K562 (cell line): ENCODE data around the gene SIAE. TPM values are rescaled to one million over a fixed set of nuclear protein-coding genes. Genes with fewer than 3 reads are reported as not detected.

ENCODE experiments used
- ATAC-seq: fragments of 200-7000 bp; cut with Tn5 transposase; 3 replicates; pipeline ENCODE4 v1.9.1; 2020; ENCODE audit warnings: moderate library complexity
- BruUV-seq: library from RNA; stranded (reverse); fragments of 400-500 nt; replicated peaks from 2 replicates; lab custom pipeline; 2021; lab: Mats Ljungman, UMichigan
- CTCF ChIA-PET: fragments of 300-600 bp; formaldehyde crosslinking; extraction: SDS; loops from one replicate; lab custom pipeline; 2021; ENCODE audit warnings: low intra/inter-chr PET ratio; lab: Yijun Ruan, JAX
- POLR2A ChIA-PET: fragments of 300-600, 350-650 bp; sonication (Branson Sonifier 250); formaldehyde crosslinking; extraction: SDS; loops from one replicate; lab custom pipeline; 2021; ENCODE audit warnings: antibody characterized with exemption, inconsistent platforms; lab: Yijun Ruan, JAX
- DNase-seq, 4 experiments: peaks; one replicate each; pipeline versions ENCODE4 v3.0.0 to v3.0.0-alpha.2; 2011 to 2018; ENCODE audit warnings: low spot score in 3 of 4, mixed read lengths in 3 of 4; ENCODE audit errors: extremely low read depth in 1 of 4
- FAIRE-seq: peaks from 2 replicates; lab custom pipeline; 2011; peaks lifted over from hg19 to GRCh38; lab: Jason Lieb, UNC
- H2AFZ ChIP-seq: 2 replicates; pipeline ENCODE4 v1.6.0; 2011; ENCODE audit warnings: low read depth, low read length, control low read depth, inconsistent platforms
- H3K27ac ChIP-seq: fragments of 200-600 bp; 3 replicates; pipeline ENCODE4 v1.8.0; 2011; ENCODE audit warnings: low read depth, mild to moderate bottlenecking, control low read depth, inconsistent platforms, low read length, moderate library complexity, mixed read lengths; ENCODE audit errors: extremely low read depth
- H3K27me3 ChIP-seq, 2 experiments: fragments of 300-600 bp in 1 of 2; 2 replicates in 1 of 2; 3 replicates in 1 of 2; pipeline versions ENCODE4 v1.6.0 to v1.8.0; 2011; ENCODE audit warnings: inconsistent platforms in 2 of 2, low read length in 2 of 2, mild to moderate bottlenecking in 1 of 2, mixed read lengths in 1 of 2, moderate library complexity in 1 of 2; ENCODE audit not compliant: control insufficient read depth in 2 of 2, insufficient read depth in 2 of 2
- H3K36me3 ChIP-seq: fragments of 300-600 bp; 3 replicates; pipeline ENCODE4 v1.8.0; 2011; ENCODE audit warnings: mild to moderate bottlenecking, low read length, inconsistent platforms; ENCODE audit not compliant: control insufficient read depth, insufficient read depth
- H3K4me1 ChIP-seq, 2 experiments: fragments of 200-600 bp in 1 of 2; replicated peaks in 1 of 2; 2 replicates in 1 of 2; 3 replicates in 1 of 2; pipeline versions ENCODE4 v1.5.1 to v1.8.0; 2011; ENCODE audit warnings: inconsistent platforms in 2 of 2, low read length in 2 of 2, mild to moderate bottlenecking in 1 of 2, mixed read lengths in 1 of 2, moderate library complexity in 1 of 2; ENCODE audit not compliant: control insufficient read depth in 2 of 2, insufficient read depth in 2 of 2
- H3K4me2 ChIP-seq: 2 replicates; pipeline ENCODE4 v1.6.1; 2011; ENCODE audit warnings: low read length, control low read depth, inconsistent platforms, mixed read lengths; ENCODE audit not compliant: insufficient read depth
- H3K4me3 ChIP-seq: fragments of 200-600 bp; sonication (generic), shearing (Covaris generic); 2 replicates; pipeline ENCODE4 v1.5.1; 2016; ENCODE audit warnings: control low read depth, inconsistent platforms
- H3K79me2 ChIP-seq: fragments of 200-600 bp; 3 replicates; pipeline ENCODE4 v1.8.0; 2011; ENCODE audit warnings: low read length, inconsistent platforms; ENCODE audit not compliant: control insufficient read depth, insufficient read depth
- H3K9ac ChIP-seq, 2 experiments: 2 replicates each; pipeline versions ENCODE4 v1.6.0 to v1.6.1; 2011; ENCODE audit warnings: low read depth in 2 of 2, low read length in 2 of 2, control low read depth in 1 of 2, inconsistent platforms in 1 of 2, mild to moderate bottlenecking in 1 of 2, mixed read lengths in 1 of 2; ENCODE audit not compliant: insufficient read depth in 1 of 2
- H3K9me1 ChIP-seq: one replicate; pipeline ENCODE4 v1.6.0; 2011; ENCODE audit warnings: inconsistent platforms, mild to moderate bottlenecking, low read length, moderate library complexity; ENCODE audit not compliant: control insufficient read depth, insufficient read depth
- H3K9me3 ChIP-seq: replicated peaks from 2 replicates; pipeline ENCODE4 v1.5.1; 2011; ENCODE audit warnings: low read depth, low read length, inconsistent platforms; ENCODE audit not compliant: control insufficient read depth, insufficient read depth
- H4K20me1 ChIP-seq: replicated peaks from 2 replicates; pipeline ENCODE4 v1.6.1; 2011; ENCODE audit warnings: low read length, inconsistent platforms, mixed read lengths; ENCODE audit not compliant: control insufficient read depth, insufficient read depth
- BRD4 ChIP-seq: fragments of 200-600 bp; sonication (generic); IDR thresholded peaks from 2 replicates; pipeline ENCODE4 v1.6.1; 2017; ENCODE audit warnings: inconsistent platforms
- ESRRB ChIP-seq: fragments of 250-450 bp; sonication (Bioruptor Pico); IDR thresholded peaks from 2 replicates; pipeline ENCODE4 v1.5.0; 2020; ENCODE audit warnings: mild to moderate bottlenecking, moderate library complexity, borderline replicate concordance
- GABPB2 ChIP-seq: fragments of 250-450 bp; sonication (Bioruptor Pico); conservative IDR thresholded peaks from 2 replicates; pipeline ENCODE4 v1.5.1; 2021; ENCODE audit warnings: mild to moderate bottlenecking
- GATAD2A ChIP-seq: fragments of 450-650 bp; IDR thresholded peaks from 2 replicates; pipeline ENCODE4 v1.6.1; 2017
- MITF ChIP-seq: IDR thresholded peaks from 2 replicates; pipeline ENCODE4 v1.6.1; 2014; ENCODE audit warnings: antibody characterized with exemption
- MTA3 ChIP-seq: fragments of 450-650 bp; formaldehyde crosslinking; IDR thresholded peaks from 2 replicates; pipeline ENCODE4 v1.6.1; 2017; ENCODE audit warnings: mild to moderate bottlenecking, borderline replicate concordance
- RFX5 ChIP-seq: IDR thresholded peaks from 2 replicates; pipeline ENCODE4 v1.6.1; 2011; ENCODE audit warnings: low read depth, mild to moderate bottlenecking, improper control_type of control experiment, low read length
- THRAP3 ChIP-seq: fragments of 450-650 bp; IDR thresholded peaks from 2 replicates; pipeline ENCODE4 v1.6.1; 2016; ENCODE audit warnings: mild to moderate bottlenecking, inconsistent platforms, borderline replicate concordance
- ZC3H8 ChIP-seq: fragments of 450-650 bp; IDR thresholded peaks from 2 replicates; pipeline ENCODE4 v1.6.1; 2017
- ZNF134 ChIP-seq: fragments of 250-450 bp; sonication (Bioruptor Pico); conservative IDR thresholded peaks from 2 replicates; pipeline ENCODE4 v1.4.0; 2020
- ZNF561 ChIP-seq: fragments of 450-650 bp; formaldehyde crosslinking; conservative IDR thresholded peaks from 2 replicates; pipeline ENCODE4 v1.4.0; 2020; ENCODE audit warnings: mild to moderate bottlenecking, moderate library complexity
- ZNF583 ChIP-seq: fragments of 250-450 bp; sonication (Bioruptor Pico); IDR thresholded peaks from 2 replicates; pipeline ENCODE4 v1.4.0; 2020
- ZNF780A ChIP-seq: fragments of 250-450 bp; sonication (Bioruptor Pico); IDR thresholded peaks from 2 replicates; pipeline ENCODE4 v1.5.0; 2021; ENCODE audit warnings: mild to moderate bottlenecking
- WGBS: fragments of 100-300 bp; shearing (Covaris generic); methylation state at CpG from one replicate; pipeline ENCODE4 v1.1.6; 2016; ENCODE audit warnings: low coverage, mixed read lengths; ENCODE audit not compliant: insufficient coverage; ENCODE audit errors: missing lambda C conversion rate; 5-methylcytosine and 5-hydroxymethylcytosine counted together
- in situ Hi-C: fragments of 300-500 bp; cut with MboI; formaldehyde crosslinking; loops from 4 replicates; pipeline ENCODE4 v1.15.0; 2018; ENCODE audit warnings: inconsistent platforms, mixed read lengths
- intact Hi-C: fragments of 100-400 bp; cut with micrococcal nuclease; formaldehyde crosslinking; loops from 2 replicates; pipeline ENCODE4 v1.14.2; 2022
- polyA plus RNA-seq, 8 experiments: library from polyadenylated mRNA; depleted of rRNA in 4 of 8; stranded (reverse) in 5 of 8; unstranded in 3 of 8; fragments of >200 nt; fragmentation: Nextera tagmentation in 2 of 8; fragmentation: Illumina TruSeq in 1 of 8; extraction: Ambion mirVana in 2 of 8; extraction: Trizol in 1 of 8; gene quantifications; 2 replicates each; pipeline versions ENCODE4 v1.2.1 to v1.2.3, GENCODE V29; 2011 to 2014; ENCODE audit warnings: inconsistent platforms in 1 of 8, missing spikeins in 1 of 8
- total RNA-seq, 7 experiments: library from RNA; depleted of rRNA in 6 of 7; stranded (reverse); fragments of >200 nt in 6 of 7; fragmentation: Illumina TruSeq in 2 of 7; extraction: Trizol in 2 of 7; gene quantifications; 2 replicates each; pipeline versions ENCODE4 v1.2.1 to v1.2.3, GENCODE V29; 2011 to 2021; ENCODE audit warnings: low replicate concordance in 1 of 7
- TF ChIP-seq, protein P1 (sequence below): fragments of 250-450 bp; sonication (Bioruptor Pico); IDR thresholded peaks from 2 replicates; pipeline ENCODE4 v1.8.0; 2022; ENCODE audit warnings: inconsistent platforms, mild to moderate bottlenecking, moderate library complexity, borderline replicate concordance

The SIAE gene
- total and polyA plus RNA-seq, 9 of the 15 experiments (the other 6 are each of a cell fraction or from before 2014, with no cell fraction given) = 0.89 to 9.6 (median 3.7) TPM

DNA sequence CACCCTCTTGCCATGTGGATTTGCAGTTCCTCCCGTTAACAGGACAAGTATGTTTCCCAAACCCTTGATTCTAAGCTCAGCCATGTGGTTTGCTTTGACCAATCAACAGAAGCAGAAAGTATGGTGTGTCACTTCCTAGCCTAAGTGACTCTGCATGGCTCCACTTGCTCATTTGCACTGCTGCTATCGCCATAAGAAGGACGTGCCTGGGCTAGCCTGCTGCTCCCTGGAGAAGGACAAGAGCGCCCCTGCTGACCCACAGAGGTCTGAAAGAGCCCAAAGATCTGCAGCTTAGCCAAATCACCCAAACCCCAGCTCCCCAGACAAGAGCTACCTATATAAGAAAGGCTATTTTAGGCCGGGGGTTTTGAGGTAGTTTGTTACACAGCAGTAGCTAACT, 32.9 kb downstream of the SIAE start (continued):
- TF ChIP-seq MITF (no peak), THRAP3 (no peak), GABPB2 (CRISPR knock-in tag) (no peak), MTA3 (no peak), ZC3H8 (no peak), GATAD2A (no peak)
- TF ChIP-seq, all 486 proteins: peak for 2

DNA sequence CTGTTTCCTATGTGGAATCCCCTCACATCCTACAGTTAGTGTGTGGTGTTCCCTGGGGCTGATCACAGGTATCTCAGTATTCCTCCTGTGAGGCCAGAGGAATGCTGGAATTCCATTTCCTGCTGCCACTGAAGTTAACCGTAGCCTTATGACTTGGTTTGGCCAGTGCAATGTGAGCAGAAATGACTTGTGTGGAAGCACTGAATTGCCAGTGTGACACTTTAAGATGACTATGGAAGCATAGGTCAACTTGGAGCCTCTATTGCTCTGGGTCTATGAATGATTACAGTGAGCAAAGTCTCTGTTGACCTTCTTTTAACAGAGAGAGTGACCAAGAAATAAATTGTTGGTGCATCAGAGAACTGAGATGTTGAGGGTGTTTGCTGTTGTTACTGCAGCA, 34.4 kb downstream of the SIAE start:
- CTCF ChIA-PET = no interaction called here
- WGBS = 85% methylated on average over 1 of the region's 1 CpG
- ATAC-seq = no peak

More for the DNA sequence above, 34.4 kb downstream of the SIAE start:
- Histone ChIP-seq H3K9me3 (peaks cover 8% of the 10 kb centered on the region; the same call in 1 of the 2 replicates), H3K9me1 (no peaks in the 10 kb centered on the region), H3K4me2 (no peak overlapping the region), H3K36me3 (peaks cover 30% of the 10 kb centered on the region), H3K9ac (no peak overlapping the region), H3K79me2 (no peaks in the 10 kb centered on the region), H2AFZ (no peak overlapping the region), H3K4me1 (peaks cover 0 to 28% of the 10 kb centered on the region in 2 experiments; a peak in 4 of 5 replicates), H3K27ac (no peak overlapping the region), H3K27me3 (no peaks in the 10 kb centered on the region), H4K20me1 (no peaks in the 10 kb centered on the region), H3K4me3 (no peak overlapping the region)
- no peak for DNase-seq
- POLR2A ChIA-PET = interaction anchor here (1.9 to 2.3 kb wide), 3 partner anchors 9 to 14 kb away, joined by 4 to 11 read pairs (median 9); no protein-coding TSS in a partner anchor
- no peak for FAIRE-seq
- no TSS peak for BruUV-seq
- intact Hi-C loops (no loop called here), in situ Hi-C loops (no loop called here)
- TF ChIP-seq ZNF134 (CRISPR knock-in tag) = no peak
- TF ChIP-seq, protein P1, sequence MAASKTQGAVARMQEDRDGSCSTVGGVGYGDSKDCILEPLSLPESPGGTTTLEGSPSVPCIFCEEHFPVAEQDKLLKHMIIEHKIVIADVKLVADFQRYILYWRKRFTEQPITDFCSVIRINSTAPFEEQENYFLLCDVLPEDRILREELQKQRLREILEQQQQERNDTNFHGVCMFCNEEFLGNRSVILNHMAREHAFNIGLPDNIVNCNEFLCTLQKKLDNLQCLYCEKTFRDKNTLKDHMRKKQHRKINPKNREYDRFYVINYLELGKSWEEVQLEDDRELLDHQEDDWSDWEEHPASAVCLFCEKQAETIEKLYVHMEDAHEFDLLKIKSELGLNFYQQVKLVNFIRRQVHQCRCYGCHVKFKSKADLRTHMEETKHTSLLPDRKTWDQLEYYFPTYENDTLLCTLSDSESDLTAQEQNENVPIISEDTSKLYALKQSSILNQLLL (CRISPR knock-in tag) = no peak
- no peak for TF ChIP-seq ESRRB (CRISPR knock-in tag)
- no peak for TF ChIP-seq ZNF583 (CRISPR knock-in tag)
- TF ChIP-seq ZNF780A (CRISPR knock-in tag) = no peak
- TF ChIP-seq BRD4 = no peak
- no peak for TF ChIP-seq RFX5
- TF ChIP-seq ZNF561 (CRISPR knock-in tag) = no peak
